ENCODE results near the gene FOXA3. TPM values are rescaled to one million over a fixed set of nuclear protein-coding genes. Genes with fewer than 3 reads are reported as not detected.
A peak's percentile ranks its signal among the peaks of the same experiment; 100 is the strongest.

Gene FOXA3
- total RNA-seq, 6 experiments from 2014 or later = not detected

DNA sequence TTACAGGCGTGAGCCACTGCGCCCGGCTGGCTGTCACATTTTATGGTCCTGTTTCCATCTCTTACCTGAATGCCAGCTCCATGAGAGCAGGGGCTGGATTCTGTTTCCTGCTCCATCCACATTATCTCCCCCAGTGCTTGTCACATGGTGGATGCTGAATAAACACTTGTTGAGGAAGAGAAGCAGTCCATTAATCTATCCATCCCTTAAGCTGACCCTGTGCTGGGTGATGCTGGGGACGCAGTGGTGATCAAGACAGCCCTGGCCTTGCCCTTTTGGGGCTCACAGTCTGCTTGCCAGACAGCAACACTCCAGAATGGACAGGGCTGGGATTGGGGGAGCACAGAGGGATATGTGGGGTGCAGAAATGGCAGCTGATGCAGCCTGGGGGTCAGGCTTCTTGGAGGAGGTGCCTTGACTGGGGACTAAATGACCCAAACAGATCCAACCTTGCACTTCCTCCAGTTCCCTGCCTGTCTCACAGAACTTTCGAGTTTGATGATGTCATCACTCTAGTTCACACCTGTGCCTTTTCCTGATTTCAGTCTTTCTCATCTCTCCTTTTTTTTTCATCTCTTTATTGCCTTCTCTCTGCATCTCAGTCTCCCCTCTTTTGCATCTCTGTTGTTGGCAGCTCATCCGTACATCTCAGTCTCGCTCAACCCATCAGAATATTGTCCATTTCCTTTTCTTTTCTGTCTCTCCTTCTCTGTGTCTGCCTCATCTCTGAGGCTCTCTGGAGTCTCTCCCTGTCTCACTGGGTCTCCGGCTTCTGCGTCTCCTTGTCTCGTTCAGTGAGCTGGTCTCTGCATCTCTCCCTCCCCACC is 17.2 kb downstream of the FOXA3 start:
- Mint-ChIP-seq H3K4me1 (ENCODE audit: low read depth) (peaks cover 7% of the 10 kb centered on the region), H3K36me3 (ENCODE audit: low read depth) (0 out of 2 replicates have a peak, but pooled peaks cover 5% of the 10 kb centered on the region), H3K27ac (no peak overlapping the region), H3K9me3 (no peaks in the 10 kb centered on the region), H3K27me3 (ENCODE audit: insufficient read depth) (peaks cover 10% of the 10 kb centered on the region), H3K4me3 (no peak overlapping the region)
- TF ChIP-seq, protein P1, sequence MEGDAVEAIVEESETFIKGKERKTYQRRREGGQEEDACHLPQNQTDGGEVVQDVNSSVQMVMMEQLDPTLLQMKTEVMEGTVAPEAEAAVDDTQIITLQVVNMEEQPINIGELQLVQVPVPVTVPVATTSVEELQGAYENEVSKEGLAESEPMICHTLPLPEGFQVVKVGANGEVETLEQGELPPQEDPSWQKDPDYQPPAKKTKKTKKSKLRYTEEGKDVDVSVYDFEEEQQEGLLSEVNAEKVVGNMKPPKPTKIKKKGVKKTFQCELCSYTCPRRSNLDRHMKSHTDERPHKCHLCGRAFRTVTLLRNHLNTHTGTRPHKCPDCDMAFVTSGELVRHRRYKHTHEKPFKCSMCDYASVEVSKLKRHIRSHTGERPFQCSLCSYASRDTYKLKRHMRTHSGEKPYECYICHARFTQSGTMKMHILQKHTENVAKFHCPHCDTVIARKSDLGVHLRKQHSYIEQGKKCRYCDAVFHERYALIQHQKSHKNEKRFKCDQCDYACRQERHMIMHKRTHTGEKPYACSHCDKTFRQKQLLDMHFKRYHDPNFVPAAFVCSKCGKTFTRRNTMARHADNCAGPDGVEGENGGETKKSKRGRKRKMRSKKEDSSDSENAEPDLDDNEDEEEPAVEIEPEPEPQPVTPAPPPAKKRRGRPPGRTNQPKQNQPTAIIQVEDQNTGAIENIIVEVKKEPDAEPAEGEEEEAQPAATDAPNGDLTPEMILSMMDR (IDR thresholded peaks at IDR 0.05) = no peak
- DNase-seq = no peak

DNA sequence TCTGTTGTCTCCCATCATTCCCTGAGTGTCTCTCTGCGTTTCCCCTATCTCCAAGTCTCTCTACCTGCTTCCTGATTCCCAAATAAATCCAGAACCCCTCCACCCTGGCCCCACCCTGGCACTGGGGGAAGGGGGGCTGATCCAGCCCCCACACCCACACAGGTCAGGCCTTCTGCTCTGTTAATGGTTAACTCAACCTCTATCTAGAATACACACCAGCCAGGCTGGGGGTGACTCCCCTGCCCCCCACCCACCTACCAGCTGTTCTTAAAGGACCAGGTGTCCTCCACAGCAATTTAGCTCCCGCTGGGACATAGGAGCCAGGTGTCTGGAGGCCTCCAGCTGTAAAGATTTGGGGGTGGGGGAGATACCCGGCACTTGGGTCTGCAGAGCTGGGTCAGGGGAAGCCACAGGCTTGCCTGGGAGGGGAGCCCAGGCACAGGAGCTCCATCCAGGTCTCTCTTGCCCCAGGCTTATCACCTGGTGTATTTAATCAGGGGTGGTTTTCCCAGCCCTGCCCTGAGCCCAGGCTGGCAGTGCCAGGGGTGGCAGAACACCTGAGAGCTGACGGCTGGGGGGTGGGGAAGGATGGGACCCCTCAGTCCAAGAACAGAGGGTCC is 17.9 kb downstream of the FOXA3 start:
- 0 out of 2 replicates have a peak, but pooled peaks cover 5% of the 10 kb centered on the region for H3K36me3 Mint-ChIP-seq (ENCODE audit: low read depth)
- TF ChIP-seq, protein P1 (IDR thresholded peaks at IDR 0.05) = no peak
- no peak overlapping the region for H3K4me3 Mint-ChIP-seq
- peaks cover 9% of the 10 kb centered on the region for H3K27me3 Mint-ChIP-seq (ENCODE audit: insufficient read depth)
- no peak overlapping the region for H3K27ac Mint-ChIP-seq
- H3K4me1 Mint-ChIP-seq (ENCODE audit: low read depth) = peaks cover 8% of the 10 kb centered on the region
- no peak for DNase-seq
- H3K9me3 Mint-ChIP-seq = no peaks in the 10 kb centered on the region

DNA sequence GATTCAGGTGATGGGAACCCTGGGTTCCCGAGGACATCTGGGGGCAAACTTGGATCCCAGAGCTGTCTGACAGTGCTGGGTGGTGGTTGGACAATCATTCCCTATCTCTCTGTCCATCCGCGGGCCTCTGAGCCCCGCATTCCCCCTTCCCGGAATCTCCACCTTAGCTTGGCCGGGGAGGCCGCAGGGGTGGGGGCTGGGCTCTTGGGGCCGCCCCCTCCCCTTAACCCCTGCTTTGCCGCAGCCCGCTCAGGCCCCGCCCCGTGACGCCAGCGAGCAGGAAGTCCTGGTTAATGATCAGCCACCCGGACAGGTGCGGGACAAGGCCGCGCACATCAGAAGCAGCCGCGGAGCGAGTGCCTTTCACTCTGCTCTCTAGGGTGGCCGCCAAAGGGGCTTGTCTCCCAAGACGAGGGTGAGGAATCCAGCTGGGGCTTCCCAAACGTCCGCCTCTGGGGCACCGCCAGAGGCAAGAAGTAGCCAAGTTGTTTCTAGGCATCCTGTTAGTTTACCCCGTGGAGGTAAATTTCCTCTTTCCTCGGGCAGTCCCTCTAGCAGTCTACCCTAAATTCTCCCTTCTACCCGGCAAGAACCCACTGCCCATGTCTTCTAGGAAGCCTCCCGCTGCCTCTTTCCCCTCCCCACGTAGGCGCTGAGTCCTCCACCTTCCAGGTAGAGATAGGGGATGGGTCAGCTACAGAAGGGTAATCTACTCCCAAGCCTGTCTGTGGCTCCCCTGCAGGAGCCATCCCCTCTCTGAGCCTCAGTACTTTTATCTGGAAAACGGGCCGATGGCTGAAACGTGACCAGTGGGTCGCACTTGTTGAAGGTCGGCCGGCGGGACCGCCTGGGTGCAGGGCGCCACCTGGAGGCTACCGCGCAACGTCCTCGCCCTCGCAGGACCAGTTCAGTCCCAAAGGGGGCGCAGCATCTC is 18.8 kb downstream of the FOXA3 start:
- TF ChIP-seq, protein P1 (IDR thresholded peaks at IDR 0.05) = peak; percentile 95
- peak overlapping the region; percentile 42 for H3K4me3 Mint-ChIP-seq
- H3K9me3 Mint-ChIP-seq = no peaks in the 10 kb centered on the region
- H3K27me3 Mint-ChIP-seq (ENCODE audit: insufficient read depth) = peaks cover 3% of the 10 kb centered on the region; the same call in 1 of the 2 replicates
- H3K27ac Mint-ChIP-seq = 0 out of 2 replicates have a peak overlapping the region, but pooled peaks have one; percentile 2
- peak; percentile 71 for DNase-seq
- H3K36me3 Mint-ChIP-seq (ENCODE audit: low read depth) = 0 out of 2 replicates have a peak, but pooled peaks cover 5% of the 10 kb centered on the region
- H3K4me1 Mint-ChIP-seq (ENCODE audit: low read depth) = peaks cover 14% of the 10 kb centered on the region

DNA sequence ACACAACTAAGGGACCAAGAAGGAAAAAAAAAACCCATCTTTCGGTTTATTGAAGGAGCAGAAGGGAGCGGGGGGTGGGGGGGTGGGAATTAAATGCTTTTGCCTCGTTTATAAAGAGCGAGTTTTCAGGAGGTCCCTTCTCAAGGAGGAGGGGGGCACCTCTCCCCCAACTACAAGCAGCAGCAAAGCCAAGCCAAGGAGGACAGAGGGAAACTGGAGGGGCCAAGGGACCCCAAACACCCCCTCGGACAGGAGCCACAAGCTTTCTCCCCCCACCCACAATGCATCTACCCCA is 19.4 kb downstream of the FOXA3 start:
- Mint-ChIP-seq H3K27ac (0 out of 2 replicates have a peak overlapping the region, but pooled peaks have one; percentile 2), H3K36me3 (ENCODE audit: low read depth) (0 out of 2 replicates have a peak, but pooled peaks cover 5% of the 10 kb centered on the region), H3K4me3 (peak overlapping the region; percentile 42), H3K9me3 (no peaks in the 10 kb centered on the region), H3K4me1 (ENCODE audit: low read depth) (peaks cover 14% of the 10 kb centered on the region), H3K27me3 (ENCODE audit: insufficient read depth) (peaks cover 3% of the 10 kb centered on the region; the same call in 1 of the 2 replicates)
- TF ChIP-seq, protein P1 (IDR thresholded peaks at IDR 0.05) = peak; percentile 72
- no peak for DNase-seq
